Stimulated activated CD4-positive, alpha-beta T cell treated with anti-CD3 and anti-CD28 coated beads, Interleukin-4, amount 100 ng/mL, for 48 hours (primary cell): ENCODE measurements around the gene ASB3.
"Not testable (repeated sequence)": the region's sequence is repeated elsewhere in the genome, so short reads cannot be mapped to it uniquely, and the experiment has no call there.

Experiments
- DNase-seq, 2 donors: peaks; one replicate each; pipeline ENCODE4 v3.0.0-alpha.2; 2020; ENCODE audit warnings: low read depth in 2 of 2

Gene ASB3

DNA sequence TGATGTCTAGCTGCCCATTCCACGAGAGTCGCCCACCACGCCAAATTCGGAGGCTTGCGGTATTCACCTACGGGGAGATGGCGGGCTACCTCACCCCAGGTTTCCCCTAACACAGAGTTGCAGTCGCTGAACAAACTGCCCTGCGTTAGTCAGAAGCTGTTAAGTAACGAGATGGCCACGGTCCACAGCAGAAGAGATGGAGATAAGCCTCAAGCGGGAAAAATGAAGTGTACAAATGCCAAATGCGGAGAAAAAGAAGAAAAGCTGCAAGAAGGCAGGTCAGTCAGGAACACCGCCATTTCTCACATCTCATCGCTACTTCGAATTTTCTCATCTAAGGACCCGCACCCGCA, 425 bp downstream of the ASB3 start:
- no peak for DNase-seq

DNA sequence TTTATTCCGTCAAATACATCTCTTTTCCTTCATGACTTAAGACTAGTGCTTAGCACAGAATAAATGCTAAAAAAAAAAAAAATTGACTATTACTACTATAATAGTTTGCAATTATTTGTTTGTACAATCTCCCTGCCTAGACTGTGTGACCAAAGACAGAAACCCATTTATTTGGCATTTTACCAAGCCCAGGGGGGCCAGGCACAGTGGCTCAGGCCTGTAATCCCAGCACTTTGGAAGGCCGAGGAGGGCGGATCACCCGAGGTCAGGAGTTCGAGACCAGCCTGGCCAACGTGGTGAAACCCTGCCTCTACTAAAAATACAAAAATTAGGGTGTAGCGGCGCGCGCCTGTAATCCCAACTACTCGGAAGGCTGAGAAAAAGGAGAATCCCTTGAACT, 1.4 kb downstream of the ASB3 start:
- no peak for DNase-seq

DNA sequence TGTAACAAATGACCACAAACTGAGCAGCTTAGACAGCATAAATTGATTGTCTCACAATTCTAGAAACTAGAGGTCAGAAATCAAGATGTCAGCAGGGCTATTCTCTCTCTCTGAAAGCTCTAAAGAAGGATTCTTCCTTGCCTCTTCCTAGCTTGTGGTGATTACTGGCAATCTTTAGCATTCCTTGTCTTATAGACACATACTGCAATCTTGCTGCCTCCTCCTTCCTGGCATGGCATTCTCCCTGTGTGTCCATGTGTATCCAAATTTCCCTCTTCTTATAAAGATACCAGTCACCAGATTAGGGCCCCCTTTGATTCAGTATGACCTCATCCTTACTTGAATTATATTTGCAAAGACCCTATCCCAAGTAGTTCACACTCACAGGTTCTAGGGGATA, 2.3 kb downstream of the ASB3 start:
- DNase-seq, result no peak

DNA sequence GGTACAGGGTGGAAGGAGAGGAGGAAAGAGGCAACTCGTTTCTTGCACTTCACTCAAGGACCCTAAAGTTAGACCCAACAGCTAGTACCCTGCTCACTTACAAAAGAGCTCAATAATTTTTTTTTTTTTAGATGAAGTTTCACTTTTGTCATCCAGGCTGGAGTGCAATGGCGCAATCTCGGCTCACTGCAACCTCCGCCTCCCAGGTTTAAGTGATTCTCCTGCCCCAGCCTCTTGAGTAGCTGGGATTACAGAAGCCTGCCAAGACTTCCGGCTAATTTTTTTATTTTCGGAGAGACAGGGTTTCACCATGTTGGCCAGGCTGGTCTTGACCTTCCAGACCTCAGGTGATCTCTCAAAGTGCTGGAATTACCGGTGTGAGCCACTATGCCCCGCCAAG, 4.1 kb downstream of the ASB3 start:
- DNase-seq, result no peak

DNA sequence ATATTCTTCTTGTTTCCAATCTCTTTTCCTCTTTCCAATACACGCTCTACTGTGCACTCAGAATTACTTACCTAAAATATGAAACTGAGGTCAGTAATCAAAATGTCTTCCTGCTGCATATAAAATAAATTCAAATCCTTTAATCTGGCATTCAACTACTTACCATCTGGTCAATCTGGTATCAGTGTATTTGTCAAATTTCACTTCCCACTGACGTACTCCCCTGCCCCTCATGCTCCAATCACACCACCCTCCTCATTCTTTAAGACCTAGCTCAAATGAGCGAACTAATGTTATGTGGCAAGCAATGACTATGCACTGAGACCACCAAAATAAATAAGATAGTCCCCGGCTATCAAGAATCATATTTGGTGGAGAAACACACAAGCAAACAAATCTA, 6.7 kb downstream of the ASB3 start:
- DNase-seq, result no peak

DNA sequence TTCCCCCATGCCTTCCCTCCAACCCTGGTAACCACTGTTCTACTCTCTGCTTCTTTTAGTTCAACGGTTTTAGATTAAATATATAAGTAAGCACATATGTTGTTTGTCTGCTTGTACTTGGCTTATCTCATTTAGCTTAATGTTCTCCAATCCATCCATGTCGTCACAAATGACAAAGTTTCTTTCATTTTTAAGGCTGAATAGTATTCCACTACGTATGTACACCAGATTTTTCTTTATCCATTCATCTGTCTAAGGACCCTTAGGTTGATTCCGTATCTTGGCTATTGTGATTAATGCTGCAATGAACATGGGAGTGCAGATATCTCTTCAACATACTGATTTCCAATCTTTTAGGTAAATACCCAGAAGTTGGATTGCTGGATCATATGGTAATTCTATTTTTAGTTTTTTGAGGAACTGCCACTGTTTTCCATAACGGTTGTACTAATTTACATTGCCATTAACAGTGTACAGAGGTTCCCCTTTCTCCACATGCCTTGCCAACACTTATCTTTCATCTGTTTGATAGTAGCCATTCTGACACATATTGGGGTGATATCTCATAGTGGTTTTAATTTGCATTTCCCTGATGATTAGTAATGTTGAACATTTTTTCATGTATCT, 8.1 kb downstream of the ASB3 start:
- no peak for DNase-seq

DNA sequence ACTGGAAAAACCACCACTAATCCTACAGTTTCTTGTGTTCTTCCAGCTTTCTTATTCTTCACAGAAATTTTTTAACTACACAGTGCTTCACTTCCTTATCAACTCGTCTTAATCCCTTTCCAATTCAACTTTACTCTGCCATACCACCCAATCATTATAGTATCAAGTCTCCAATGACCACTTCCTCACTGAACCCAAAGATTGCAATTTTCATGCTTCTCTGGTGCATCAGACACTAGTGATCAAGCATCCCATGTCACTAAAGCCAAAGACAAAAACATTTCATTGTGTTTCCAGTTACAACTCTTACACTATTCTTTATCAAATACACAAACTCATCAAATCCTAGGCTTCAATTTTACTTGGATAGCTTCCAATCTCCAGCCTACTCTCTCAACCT, 9.6 kb downstream of the ASB3 start:
- no peak for DNase-seq

DNA sequence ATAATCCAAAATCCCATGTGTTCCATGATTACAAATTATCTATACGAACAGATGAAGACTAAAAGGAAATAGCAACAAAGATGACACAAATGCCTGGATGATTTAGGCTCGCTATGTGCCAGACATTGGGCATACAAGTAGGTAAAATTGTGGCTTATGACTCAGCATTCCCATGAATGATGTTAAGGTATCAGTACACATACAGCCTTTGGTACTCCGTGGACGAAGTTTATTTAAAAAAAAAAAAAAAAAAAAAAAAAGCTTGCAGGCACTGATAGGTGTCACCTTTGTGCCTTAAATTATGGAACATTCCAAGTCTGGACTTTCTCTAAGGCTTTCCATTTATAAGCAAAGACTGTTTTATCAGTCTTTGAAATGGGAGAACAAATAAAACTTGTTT, 16.5 kb downstream of the ASB3 start:
- DNase-seq, result no peak

DNA sequence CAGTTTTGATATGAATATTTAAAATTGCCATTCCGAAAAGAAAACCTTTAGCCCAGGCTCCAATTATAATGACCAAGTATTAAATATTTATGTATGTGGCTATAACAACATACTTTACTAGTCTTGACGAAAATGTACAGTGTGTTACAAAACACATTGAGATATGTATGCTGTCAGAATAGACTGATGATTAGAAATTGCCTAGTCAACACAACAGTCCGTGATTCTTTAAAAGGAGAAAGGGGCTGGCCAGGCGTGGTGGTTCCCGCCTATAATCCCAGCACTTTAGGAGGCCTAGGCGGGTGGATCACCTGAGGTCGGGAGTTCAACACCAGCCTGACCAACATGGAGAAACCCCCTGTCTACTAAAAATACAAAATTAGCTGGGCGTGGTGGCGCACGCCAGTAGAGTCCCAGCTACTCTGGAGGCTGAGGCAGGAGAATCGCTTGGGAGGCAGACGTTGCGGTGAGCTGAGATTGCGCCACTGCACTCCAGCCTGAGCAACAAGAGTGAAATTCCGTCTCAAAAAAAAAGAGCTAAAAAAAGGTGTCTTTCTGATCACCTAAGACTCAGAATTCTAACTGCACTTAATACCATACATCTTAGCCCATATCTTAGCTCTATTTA, 17.3 kb downstream of the ASB3 start:
- no peak for DNase-seq

DNA sequence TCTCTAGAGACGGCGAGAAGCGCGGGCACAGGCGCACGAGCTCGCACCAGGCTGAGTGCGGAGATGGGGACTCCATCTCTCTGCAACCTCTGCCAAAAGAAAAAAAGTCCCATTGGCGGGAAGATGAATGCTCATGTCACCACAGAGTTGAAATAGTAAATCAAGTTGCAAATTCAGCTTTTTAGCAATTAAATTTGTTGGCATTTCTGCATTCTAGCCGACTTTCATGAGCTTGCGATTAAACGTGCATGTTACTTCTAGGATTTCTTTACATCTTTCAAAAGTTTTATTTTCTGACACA, 18.6 kb downstream of the ASB3 start:
- peak in 1 of 2 donors; percentile 44 for DNase-seq

DNA sequence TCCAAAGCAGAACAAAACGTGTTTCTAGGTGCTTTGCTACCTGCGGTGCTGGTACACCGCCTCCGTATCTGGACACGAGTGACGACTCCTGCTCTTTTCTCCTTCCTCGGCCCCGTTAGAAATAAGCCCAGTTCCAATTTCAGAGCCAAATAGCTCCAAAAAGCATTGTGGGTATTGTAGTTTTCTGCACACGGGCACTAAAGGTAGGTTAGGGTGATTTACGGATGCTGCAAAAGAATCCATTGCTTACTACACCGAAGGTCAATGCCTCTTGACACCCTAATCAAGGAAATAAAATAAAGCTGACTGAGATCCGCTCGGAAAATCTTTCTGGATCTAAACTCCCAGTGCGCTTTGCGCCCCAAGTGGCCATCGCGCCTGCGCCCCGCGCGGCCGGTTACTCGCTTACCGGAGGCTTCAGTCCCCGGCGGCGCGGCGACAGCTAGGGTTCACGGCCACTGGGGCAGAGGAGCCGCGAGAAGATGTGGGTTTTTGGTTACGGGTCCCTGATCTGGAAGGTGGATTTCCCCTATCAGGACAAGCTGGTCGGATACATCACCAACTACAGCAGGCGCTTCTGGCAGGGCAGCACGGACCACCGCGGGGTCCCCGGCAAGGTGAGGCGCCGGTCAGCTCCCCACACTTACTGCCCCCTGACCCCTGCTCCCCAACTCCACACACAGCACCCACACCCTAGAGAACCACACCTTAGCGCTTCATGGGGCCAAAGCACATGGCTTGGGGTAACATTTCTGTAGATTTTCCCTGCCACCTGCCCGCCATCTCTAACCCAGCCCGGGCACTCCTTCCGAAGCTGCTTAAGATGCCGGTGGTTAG, 19.1 kb downstream of the ASB3 start, which contains the start of gene CHAC2:
Gene CHAC2, plus strand, starts transcription at position 400 of the 837 bp plus-strand sequence. Its CDS starts 83 bp downstream, at position 483.
- peak; percentile 77 to 80 for DNase-seq

DNA sequence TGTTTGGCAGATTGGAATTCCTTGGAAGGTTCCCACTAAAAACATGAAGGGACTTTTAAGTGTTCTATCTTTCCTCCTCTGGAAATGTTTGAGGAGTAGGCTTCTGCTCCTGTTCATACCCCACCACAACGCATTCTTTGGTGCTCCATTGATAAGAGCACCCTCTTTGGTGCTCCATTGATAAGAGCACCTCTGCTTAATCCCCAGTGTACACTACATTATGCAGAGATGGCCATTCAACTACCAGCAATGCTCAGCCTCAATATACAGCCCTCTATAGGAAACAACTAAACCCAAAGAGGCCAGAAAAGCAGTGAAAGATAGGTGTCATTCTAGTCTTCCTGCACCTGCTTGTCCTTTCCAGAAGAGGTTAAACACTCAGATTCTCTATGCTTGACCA, 21.0 kb downstream of the ASB3 start:
- DNase-seq, result no peak

DNA sequence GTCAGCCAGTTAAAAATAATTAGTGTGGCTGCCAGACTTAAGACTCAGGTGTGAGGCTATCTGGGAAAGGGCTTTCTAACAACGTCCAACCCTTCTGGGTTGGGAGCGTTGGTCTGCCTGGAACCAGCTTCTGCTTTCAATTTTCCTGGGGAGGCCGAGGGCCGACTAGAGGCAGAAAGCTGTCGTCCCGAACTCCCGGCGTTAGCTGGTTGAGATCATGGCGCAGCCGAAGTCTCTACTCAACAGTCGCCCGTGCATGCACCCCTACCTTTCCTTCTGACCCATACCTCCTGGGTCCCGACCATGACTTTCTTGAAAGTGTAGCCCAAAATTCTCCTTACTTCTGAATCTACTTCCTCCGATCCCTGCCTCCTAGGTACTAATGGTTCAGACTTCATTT, 29.5 kb downstream of the ASB3 start:
- DNase-seq, result not testable (repeated sequence)

DNA sequence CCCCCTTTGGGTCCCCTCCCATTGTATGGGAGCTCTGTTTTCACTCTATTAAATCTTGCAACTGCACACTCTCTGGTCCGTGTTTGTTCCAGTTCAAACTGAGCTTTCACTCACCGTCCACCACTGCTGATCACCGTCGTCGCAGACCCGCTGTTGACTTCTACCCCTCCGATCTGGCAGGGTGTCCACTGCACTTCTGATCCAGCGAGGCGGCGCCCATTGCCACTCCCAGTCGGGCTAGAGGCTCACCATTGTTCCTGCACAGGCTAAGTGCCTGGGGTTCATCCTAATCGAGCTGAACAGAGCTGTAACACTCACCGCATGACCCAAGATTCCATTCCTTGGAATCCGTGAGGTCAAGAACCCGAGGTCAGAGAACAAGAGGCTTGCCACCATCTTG, 30.1 kb downstream of the ASB3 start:
- no peak for DNase-seq

DNA sequence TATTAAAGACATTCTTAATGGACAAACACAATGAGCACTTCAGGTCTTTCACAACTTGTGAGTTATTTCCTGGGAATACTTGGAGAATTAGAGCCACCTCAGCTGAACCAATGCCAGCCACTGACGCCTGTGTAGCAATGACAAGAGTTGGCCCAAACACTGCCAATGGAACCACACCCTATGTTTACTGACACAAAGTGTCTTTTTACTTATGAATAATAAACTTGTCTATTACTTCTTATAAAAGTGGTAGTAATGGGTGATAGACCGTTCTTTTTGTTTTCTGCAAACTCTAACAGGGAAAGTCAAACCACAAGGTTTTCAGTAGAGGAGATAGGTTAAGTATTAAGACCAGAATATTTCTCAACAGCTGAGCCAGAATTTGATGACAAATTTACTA, 31.6 kb downstream of the ASB3 start:
- no peak for DNase-seq

DNA sequence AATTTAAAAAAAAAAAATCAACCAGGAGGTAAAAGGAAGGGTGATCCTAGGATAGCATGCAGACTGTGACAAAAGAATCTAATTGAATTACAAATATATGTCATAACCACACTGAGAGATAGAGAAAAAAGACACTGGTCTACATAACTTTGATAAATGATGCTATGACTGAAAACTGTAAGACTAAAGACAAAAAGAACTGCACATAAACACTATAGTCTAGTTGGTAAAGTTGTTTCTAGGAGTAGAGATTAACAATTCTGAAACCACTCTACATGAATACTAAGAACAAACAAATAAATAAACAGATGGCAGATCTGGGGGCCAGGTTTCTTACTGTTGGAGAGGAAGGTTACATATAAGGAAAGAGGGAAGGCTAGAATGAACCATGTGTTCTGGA, 33.7 kb downstream of the ASB3 start:
- DNase-seq, result no peak

DNA sequence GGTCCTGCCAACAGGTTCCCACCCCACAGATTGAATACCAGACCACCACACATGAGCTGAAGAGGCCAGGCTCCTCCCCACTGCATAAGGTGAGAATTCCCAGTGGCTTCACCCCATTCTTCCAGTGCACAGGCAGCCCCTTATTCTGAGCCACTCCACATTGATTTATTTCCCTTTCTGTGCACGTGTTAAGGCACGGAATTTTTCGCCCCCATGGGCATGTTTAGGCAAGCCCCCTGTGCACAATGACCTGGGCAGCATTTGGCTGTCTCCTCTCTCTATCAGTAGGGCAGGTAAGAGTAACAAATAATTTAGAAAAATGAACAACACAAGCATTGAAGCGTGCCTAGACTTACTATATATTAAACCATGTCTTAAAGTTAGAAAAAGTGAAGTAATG, 34.4 kb downstream of the ASB3 start:
- DNase-seq, result no peak

DNA sequence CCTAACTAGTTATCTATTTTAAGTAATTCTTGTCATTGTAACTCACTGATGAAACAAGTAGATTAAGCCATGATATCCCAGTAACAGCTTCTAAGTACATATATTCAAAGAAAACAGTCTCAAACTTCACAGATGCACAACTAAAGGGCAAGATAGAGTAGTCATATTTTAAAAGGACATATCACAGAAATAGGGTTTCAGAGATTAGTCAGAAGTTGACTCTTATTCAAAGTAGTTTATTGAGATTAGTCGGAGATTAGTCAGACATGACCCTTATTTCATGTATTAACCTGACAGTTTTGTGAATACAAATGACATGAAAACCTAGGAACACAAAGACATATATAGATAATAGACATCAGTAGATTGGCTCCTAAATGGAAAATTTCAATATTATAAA, 35.0 kb downstream of the ASB3 start:
- DNase-seq, result no peak

DNA sequence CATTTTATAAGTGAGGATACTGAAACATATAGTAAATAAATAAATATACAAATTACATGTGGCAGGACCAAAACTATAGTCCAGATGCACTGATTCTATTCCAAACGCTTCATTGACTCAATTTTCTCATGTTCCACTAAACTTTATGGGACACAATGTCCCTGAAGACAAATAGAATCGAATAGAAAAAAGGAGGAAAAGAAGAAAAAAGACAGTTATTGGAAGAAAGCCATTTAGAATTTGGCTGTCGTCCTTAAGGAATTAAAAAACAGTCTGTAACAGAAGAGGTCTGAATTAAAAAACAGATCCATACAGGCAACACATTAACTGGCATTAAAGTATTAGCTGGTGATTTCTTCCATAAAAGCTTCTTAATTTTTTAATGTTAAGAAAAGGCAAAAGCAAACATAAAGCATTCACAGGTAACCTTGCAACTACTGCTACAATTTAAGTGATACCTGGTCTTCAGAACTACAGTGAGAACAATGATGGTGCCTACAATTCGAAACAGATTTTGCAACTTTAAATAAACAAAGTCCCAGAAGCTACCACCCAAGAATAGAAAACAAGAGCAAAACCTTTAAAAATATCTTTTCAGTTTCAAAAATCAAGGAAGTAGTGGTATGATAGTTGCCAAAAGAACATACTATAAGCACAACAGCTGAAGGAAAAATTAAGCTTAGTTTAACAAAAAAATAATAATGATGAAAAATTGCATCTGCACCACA, 36.5 kb downstream of the ASB3 start:
- DNase-seq, result no peak

DNA sequence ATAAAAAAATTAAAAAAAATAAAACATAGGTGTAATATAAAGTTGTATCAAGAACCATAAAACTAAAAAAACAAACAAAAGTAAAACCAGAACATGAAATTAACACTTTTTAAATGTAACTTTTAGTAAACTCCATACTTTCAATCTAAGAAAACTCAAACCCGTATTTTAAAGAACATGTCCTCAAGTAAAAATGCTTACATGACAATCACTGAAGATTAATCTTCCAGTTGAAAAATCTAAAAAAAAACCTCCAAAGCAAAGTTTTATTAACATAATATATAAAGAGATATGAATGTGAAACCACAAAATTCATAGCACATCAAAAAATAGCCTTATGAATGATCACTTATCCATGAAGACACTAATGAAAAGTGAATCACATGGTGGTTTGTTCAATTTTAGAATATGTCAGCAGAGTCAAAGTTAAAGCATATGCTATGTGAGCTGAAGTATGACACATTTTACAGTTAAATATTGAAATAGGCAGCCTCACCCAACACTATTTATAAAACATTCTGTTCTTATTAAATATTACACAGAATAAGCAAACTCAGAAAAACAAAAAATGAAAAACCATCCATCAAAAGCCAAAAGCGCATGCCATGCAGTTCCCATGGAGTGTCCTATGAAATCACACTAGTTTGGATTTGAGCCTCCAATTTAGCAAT, 42.2 kb downstream of the ASB3 start:
- no peak for DNase-seq

DNA sequence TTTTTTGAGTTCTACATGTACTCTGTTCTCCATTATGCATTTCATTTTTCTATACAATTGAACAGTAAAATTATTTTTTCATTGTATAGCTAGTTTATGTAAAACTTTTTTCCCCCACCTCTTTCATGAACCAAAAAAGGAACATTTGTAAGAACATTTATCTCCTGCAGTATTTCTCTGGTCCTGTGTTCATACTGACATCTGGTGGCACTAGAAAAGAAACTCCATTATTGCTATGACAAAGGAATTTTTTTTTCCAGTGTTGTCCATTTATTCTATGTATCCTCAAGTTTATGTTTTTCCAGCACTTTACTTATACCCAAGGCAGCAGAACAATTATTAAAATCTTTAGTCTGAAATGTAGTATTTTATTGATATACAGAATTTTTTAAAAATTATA, 46.6 kb downstream of the ASB3 start:
- DNase-seq, result no peak

DNA sequence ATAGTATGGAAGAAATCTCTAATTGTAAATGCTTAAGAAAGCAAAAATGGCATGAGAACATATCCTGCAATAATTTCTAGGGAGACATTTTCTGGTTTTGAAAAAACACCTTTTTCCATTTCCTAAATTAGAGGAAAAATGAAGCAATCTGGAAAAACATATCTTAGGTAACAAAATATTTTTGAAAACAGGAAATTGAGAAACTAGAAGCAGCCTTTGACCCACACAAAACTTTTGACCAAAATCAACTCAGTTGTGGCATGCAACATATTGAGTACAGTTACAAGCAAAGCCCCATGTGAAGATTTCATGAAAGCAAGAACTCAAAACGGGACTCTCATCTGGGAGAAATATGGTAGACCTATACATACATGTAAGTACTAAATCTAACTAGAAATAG, 47.7 kb downstream of the ASB3 start:
- DNase-seq, result no peak
